GM18909 (cell line): ENCODE results near the gene SLC7A5.
A peak's percentile ranks its signal among the peaks of the same experiment; 100 is the strongest.
"Not testable (repeated sequence)": the region's sequence is repeated elsewhere in the genome, so short reads cannot be mapped to it uniquely, and the experiment has no call there.

ENCODE experiments used
- ATAC-seq: cut with Tn5 transposase; IDR thresholded peaks from one replicate; pipeline ENCODE4 v1.9.1; 2021; ENCODE audit warnings: mild to moderate bottlenecking; ENCODE audit not compliant: unreplicated experiment, poor library complexity

Gene SLC7A5

DNA sequence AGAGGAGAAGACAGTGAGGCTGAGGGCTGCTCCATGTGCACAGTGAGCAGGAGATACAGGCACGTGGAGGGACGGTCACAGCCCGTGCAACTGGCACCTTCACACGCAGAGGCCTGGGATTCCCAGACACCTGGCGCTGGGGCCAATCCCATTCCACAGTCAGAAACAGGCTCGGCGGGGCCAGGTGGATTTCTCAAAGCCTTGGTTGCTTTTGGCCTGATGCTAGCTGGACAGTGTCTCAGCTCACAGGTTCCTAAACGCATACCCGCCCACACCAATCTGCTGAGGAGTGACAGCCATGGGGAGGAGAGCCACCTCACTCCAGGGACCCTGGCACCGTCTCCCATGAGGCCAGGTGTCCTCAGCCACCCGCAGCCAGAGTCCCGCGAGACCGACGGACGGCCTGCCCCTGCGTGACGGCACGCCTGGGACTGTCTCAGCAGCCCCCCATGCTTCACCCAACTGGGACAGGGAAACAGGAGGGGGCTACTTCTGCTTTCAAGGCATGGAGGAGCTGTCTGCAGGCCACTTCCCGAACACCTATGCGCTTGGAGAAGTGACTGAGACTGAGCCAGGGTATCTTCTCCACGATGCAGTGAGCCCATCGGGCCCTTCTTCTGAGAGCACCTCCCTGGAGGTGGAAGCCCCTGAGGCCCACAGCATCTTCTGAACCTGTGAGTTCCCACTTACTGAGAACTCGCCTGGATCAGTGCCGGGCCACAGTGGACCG lies 6.5 kb downstream of the SLC7A5 start:
- not testable (repeated sequence) for ATAC-seq

DNA sequence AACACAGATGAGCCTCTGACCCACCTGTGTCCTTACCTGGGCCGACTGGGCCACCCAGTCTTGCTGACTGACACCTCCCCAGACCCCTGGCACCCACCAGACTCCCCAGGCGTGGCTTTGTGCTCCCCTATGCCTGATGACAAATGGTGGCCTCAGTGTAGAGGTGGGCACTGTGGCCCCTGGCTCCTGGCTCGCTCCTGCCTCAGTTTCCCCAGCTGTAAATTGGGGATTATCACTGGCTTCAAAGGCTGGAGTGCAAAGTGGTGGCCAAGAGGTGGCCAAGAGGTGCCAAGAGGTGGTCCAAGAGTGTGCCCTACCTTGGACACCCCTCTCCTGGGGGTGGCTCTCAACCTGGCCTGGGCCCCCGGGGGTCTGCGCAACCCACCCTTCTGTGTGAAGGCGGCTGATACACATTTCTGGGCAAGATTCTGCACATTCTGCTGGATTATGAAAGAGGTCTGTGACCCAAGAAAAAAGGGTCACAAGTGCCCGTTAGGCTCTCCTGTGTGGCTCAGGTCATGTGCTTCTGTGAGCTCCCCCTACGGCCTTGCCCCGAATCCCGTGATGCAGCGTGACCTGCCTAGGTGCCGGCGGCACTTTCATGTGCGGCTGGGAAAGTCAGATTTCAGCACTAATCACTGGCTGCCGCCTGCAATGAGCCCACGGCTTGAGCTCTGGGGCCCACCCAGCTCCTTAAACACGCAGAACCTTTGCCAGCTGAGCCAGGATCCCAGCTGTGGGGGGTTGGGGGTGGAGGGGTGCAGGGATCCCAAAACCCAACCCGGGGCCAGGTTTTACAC lies 7.8 kb downstream of the SLC7A5 start:
- not testable (repeated sequence) for ATAC-seq

DNA sequence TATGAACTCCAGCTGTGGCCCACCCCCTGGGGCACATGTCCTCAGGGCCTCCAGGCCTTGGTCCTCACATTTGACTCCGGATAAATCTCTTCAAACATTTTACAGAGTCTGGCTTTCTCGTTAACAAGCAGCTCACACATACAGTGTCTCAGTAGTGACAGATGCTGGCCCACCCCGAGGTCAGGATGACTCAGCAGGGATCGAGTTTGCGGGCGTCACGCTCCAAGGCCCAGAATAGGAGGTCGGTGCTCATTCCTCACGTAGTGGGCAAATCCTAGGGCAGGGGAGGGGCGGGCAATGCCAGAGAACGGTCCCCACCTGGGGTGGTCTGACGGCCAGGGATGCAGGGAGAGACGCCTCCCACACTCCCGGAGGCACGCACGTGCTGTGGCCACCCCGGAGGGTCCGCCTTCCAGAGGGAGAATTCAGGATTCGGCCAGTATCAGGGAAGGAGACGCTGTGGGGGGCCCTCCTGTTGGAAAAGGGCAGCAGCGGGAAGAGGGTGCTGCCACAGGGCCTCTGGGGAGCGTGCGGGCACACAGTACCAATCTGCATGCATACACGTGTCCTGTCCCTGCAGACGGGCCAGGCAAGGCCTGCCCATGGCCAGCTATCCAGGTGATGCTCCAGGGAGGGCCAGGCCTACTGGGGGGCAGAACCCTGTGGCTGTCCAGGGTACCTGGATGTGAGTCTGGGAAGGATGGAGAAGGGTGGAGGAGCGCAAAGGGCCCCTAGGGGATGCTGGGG lies 8.6 kb downstream of the SLC7A5 start:
- no peak for ATAC-seq

DNA sequence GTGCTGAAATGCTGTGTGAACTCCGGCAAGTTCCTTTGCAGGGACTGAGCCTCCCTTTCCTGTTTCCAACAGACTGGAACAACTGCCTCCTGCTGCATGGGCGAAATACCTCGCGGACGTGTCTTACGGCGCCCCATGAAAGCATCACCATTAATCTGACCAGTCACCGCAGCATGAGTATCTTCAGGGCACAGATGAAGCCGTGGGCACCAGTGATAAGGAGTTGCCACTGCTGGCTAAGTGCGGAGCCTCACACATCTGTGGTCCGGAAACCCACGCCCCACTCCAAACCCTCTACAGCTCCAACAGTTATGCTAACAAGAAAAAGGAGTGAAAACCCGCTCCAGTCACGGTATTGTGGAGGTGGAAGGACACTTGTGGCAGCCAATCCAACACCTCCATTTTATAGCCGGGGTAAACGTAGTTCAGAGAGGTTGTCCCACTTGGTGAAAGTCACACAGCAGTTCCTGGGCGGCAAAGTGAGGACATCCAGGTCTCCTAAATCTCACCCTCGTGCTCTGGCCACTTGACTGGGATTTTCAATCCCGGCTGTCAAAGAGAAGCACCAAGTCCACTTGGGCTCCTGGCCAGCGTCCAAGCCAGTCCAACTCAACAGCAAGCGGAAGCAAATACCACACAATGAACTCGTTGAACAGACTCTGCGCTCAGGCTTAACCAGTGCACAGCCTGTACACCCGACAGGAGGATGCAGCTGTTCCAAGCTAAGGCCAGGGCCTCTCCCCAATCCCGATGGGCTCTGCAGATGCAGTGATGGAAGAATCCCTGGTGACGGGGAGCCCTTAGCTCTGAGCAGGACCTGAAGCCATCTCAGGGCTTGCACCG lies 10.9 kb downstream of the SLC7A5 start:
- ATAC-seq, result not testable (repeated sequence)

DNA sequence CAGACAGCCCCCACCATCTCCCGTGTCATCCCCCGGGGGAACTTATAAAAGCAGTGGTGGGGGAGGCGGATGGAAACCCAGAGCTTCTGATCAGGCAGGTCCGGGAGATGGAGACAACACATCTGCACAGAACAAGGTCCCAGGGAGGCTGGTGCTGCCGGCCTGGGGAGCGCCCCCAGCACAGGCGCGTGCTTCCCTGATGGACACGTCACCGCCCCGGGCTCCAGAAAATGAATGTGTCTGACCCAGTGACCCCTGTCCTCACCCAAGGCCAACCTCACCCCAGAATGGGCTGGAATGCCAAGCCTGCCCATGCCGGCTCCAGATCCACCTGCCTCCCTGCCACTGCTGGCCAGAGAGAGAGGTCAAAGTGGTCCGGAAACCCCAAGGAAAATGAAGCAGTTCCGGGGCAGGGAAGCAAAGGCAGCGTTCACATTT lies 12.5 kb downstream of the SLC7A5 start:
- ATAC-seq, result no peak

DNA sequence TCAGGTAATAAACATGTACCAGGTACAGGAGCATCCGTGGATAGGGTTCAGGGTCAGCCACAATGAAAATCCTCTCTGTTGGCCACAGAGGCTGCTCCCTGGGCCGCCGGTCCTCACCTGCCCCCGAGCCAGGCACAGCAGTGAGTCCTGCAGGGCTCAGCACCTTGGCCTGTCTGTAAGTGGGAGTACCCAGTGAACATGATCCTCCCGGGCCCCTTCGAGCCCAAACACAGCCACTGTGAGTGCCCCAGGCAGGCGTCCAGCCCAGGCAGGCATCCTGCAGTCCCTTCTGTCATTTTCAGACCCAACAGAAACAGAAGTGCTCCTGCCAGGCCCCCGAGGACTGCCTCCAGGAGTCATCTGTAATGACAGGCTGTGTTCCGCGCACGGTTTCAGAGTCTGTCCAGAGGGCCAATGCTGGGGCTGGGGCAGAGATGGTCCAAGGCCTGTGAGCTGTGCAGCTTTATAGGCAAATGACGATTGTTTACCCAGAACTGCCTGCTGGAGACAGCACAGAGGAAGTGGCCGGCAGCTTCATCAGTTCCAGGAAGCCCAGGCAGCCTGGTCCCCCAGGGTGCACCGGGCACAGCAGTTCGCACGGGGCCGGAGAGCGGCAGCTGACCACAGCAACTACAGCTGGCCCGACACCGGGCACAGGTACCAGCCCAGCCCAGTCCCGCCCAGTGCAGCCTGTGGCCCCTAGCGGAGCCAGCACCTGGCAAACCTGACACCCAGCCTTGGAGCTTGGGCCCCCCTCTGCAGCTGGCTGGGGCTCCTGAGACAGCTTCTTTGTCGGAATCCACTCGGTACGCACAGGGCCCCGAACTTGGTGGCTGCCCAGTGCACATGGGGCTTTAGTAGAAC lies 13.2 kb downstream of the SLC7A5 start:
- no peak for ATAC-seq

DNA sequence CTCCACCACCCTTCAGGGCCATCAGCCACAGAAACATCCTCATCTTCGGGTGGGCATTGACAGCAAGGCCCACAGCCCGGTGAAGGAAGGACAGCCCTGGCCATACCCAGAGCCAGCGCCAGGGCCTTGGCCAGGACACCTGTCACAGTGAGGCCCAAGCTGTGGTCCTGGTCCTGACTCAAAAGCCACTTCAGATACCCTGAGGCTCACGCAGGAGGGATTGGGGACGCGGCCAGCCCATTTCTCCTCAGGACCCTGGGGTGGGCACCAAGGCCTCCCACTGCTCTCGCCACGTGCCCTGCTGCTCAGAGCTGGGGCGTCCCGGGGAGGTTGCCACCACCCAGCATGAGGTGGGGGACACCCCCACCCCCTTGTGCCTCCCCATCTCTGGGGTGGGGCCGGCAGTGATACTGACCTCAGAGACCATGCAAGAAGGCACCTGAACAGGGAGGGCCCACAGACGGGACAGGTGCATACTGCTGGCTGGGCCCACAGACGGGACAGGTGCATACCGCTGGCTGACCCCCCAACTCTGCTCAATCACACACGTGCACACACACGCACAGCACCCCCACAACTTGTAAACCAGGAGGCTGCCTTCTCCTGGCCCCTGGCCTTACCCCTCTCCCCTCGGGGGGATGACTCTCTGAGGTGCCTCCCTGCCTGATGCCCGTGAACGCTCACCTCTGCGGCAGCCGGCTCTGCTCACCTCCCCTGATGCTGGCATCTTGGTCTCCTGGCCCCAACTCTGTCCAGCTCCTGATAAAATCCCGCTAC lies 14.2 kb downstream of the SLC7A5 start:
- ATAC-seq, result no peak

DNA sequence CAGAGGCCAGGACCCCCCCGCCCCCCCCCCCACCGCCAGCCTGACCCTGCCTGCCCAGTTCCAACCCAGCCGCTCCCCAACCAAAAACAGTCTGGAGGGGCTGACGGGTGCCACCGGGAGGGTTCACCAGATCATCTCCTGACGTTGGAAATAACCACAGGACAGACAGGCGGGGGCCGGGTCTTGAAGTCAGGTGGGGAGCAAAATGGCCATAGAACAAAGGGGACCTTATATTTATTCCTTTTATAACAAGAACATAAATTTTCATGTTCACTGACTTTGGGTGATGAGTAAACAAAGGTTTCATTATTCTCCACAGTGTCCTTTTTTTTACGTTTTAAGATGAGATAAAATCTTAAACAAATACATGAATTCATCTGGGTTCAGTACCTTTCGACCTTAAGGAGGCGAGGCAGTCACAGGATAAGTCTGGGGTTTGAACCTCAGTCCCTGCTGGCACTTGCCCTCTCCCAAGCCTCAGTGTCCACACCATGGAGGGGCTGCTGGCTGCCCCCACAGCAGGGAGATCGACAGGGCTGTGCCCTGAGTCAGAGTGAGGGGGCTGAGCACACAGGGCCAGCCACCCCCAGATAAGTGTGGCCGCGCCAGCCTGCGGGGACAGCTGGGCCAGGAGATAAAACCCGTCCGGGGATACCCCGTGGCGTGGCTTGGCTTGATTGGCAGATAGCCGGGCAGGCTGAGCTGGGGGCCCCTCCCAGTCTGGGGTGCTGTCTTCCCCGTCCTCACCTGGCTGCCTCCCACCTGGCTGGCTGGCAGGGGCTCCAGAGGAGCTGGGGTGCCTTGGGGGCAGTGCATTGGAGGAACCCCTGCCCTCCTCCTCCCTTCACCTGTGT lies 15.0 kb downstream of the SLC7A5 start:
- ATAC-seq, result no peak

DNA sequence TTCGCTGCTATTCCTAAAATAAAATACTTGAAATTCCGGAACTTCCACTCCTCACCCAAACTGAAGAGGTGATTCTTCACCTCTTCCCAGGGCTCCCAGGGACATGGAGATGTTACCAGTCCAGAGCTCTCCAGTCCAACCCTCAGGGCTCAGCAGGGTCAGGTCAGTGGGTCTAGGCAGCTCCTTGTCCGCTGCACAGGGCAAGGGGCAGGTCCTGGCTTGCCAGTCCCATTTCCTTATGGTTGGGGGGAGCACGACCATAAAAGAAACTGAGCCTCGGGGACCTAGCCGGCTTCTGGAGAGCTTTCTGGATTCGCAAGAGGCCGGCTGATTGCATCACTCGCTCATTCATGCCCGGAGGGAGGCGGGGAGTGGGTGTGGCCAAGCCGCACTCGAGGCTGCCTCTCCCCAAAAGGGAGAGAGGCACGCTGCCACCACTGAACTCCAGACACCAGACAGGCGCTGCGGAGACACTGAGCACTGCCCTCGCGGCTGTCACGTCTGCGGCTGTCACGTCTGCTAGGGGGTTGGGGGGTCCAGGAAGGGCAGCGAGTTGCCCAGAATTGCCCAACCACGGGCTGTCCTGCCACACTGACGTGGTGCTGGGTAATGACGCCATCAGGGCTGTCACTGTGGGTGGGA lies 15.8 kb downstream of the SLC7A5 start:
- peak; percentile 60 for ATAC-seq

DNA sequence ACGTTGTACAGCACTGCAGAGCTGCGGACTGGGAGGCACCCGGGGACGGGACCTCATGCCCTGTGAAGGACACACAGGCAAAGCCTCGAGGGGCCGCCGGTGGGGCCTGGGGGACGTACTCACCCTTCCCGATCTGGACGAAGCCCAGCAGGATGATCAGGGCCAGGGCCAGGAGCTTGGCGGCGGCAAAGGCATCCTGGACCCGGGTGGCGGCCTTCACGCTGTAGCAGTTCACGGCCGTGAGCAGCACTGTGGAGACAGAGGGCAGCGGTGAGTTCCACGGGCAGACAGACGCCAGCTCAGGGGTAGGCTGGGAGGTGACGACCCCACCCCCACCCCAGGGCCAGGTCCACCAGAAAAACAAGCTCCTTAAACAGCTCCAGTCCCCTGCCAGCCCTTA lies 17.7 kb downstream of the SLC7A5 start:
- no peak for ATAC-seq

DNA sequence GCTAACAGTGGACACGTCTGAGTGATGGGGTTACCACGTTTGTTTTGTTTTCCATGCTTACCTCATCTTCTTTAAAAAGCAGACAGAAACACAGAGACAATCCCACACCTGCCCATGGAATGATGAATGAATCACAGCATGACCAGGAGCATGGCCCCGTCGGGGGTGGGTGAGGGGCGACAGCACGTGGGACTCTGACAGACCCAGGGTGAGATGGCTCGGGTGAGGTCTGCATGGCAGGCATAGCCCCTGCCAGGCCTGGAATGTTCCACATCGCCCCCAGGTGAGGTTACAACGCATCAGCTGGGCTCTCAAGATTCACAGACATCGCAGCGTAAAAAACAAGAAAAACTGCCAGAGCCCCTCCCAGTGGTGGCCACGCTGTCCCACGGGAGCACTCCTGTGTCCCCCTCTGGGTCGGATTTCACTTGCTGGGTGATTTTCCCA lies 18.1 kb downstream of the SLC7A5 start:
- ATAC-seq, result no peak

DNA sequence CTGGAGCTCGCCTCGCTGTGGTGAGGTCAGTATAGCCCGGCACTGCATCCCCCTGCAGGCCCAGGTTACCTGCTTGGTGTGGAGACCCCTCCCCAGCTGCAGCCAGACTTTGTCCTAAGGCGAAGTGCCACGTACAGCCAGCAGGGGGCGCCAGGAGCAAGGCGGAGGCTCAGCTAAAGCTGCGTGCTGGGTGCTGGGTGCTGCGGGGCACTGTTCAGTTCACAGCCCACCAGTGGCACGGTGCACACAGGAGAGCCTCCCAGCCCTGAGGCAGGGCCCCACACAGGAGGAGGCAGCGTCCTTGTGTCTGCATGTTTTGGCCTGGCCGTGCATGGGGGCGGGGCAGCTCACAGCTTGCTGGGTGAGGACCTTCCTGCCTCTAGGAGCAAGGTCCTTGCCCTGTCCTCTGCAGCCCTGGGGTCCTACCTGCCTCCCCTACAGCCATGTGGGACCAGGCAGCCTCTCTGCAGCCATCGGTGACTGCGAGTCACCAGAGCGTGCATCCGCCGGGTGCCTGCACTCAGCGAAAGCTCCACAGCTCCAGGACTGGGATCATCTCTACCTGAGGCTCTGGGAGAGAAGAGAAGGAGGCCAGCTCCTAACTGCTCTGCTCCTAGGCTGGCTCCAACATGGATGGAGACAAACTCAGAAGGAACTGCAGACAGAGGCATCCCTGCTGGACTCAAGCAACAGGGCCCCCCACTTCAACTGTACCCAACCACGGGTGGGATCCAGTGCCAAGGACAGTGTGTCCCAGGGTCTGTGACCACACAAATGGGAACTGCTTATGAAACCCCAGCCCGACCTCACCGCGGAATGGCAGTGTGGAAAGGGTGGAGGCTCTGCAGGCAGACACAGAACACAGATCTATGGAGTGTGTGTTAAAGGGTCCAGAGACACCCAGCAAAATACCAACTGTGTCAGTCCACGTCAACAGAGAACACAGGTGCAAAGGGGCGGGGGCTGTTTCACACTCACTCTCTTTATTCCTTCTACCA lies 19.0 kb downstream of the SLC7A5 start:
- no peak for ATAC-seq

DNA sequence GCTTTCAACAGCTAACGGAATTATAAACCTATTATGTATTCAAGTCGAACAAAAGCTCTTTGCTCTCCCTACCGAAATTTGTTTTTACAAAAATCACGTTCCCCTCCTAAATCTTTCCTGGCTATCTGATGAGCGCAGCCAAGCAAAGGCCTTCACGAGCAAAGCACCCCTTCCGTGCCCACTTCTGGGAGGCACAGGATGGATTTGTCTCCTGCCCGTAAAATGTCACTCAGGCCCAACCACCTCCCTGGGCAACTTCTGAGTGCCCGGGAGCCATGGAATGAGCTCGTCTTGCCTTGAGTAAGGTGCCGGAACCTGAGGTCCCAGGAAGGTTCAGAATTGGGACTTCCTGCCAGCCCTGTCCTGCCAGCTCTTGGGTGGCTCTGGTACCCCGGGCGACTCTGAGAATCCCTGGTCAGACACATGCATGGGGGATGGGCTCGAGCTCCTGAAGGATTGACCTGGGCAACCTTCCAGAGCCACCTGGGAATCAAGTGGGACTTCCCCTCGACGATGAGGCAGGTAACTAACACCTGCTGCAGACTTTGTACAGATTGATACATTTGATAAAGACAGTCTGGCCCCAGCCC lies 19.8 kb downstream of the SLC7A5 start:
- no peak for ATAC-seq

- no peak for ATAC-seq
Observed at GRCh38 chr16:87848676-87849345, 20.5 kb downstream of the SLC7A5 start.
